GM18861 (cell line): ENCODE data around the gene IL10RB.
"Not testable (repeated sequence)": the region's sequence is repeated elsewhere in the genome, so short reads cannot be mapped to it uniquely, and the experiment has no call there.

Experiments
- ATAC-seq: cut with Tn5 transposase; IDR thresholded peaks from one replicate; pipeline ENCODE4 v1.9.1; 2021; ENCODE audit not compliant: unreplicated experiment

The IL10RB gene

DNA sequence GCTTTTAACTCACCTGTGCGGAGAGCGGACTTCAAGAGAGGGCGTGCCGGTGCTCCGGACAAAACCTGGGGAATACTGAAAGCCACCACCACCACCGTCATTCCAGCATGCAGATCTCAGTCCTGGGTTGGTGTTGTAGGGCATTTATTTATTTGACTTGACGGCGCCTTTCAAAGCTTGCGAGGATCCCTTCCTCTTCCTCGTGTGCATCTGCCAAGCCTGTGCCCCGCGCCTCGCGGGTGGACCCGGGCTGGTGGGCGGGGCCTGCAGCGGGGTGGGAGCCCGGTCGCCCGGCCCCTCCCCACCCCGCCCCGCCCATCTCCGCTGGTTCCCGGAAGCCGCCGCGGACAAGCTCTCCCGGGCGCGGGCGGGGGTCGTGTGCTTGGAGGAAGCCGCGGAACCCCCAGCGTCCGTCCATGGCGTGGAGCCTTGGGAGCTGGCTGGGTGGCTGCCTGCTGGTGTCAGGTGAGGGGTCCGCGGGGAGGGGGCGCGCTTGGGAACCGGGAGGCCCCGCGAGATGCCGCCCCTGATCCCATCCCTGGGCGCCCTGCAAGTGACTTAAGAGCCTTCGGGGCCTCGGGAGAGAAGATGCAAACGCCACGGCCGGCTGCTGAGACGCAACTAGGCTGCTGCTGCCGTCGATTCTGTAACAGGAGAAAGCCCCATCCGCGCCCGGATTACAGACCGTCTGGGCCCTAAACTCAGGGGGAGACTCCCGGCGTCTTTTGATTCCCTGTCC, at the start of gene IL10RB:
IL10RB (plus strand) TSS at position 318 of the 739 bp plus-strand sequence; CDS start at position 417, 99 bp downstream.
- ATAC-seq = no peak

DNA sequence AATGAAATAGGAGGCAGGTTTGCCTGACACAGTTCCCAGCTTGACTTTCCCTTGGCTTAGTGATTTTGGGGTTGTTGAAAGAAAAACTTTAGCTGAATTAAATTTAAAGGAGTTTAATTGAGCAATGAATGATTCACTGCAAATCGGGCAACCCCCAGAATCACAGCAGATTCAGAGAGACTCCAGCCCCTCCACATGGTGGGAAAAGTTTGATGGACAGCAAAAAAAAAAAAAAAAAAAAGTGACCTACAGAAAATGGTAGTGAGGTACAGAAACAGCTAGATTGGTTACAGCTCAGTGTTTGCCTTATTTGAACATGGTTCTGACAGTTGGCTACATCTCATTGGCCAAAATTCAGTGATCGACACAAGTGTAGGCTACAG, 49.0 kb upstream of the IL10RB start:
- ATAC-seq = no peak

DNA sequence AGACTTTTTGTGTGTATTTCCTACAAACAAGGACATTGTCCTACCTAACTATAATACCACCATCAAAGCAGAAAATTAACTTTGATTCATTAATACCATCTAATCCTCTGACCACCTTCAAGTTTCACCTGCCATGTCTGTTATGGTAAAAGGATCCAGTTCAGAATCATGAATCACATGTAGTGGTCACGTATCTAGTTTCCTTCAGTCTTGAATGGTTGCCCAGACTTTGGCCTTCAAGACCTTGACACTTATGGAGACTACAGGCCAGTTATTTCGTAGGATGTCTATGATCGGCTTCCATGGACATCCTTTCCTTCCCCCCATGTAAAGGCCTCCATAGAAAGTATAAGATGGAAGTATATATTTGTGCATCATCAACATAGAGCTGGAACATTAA, 46.9 kb upstream of the IL10RB start:
- ATAC-seq = no peak

DNA sequence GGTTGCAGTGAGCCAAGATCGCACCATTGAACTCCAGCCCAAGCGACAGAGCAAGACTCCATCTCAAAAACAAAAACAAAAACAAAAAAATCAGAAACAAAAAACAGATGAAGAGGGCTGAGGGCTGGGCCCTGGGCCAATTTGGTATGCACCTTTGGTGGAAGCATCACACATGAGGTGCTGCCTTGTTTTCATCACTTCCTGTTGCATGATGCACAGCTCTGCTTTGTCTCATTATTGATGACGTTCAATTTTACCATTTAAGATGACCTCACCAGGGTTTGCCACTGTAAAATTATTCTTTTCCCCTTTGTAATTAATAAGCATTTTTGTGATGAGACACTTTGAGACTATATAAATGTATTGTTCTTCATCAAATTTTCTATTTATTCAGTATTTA, 46.2 kb upstream of the IL10RB start:
- ATAC-seq = no peak

- not testable (repeated sequence) for ATAC-seq
These were observed 40.8 kb upstream of the IL10RB start for GRCh38 chr21:33225376-33225775.

- no peak for ATAC-seq
These were observed 37.7 kb upstream of the IL10RB start for GRCh38 chr21:33228455-33228854.

GRCh38 chr21:33229099-33229783, 36.9 kb upstream of the IL10RB start:
- ATAC-seq = no peak

- ATAC-seq = peak; percentile 45
These were observed 36.2 kb upstream of the IL10RB start, which contains the start of gene IFNAR2 for GRCh38 chr21:33229784-33230544. TSS of gene IFNAR2 (plus strand) at chr21:33229938. CDS start at chr21:33241923, 11,985 bp downstream.

DNA sequence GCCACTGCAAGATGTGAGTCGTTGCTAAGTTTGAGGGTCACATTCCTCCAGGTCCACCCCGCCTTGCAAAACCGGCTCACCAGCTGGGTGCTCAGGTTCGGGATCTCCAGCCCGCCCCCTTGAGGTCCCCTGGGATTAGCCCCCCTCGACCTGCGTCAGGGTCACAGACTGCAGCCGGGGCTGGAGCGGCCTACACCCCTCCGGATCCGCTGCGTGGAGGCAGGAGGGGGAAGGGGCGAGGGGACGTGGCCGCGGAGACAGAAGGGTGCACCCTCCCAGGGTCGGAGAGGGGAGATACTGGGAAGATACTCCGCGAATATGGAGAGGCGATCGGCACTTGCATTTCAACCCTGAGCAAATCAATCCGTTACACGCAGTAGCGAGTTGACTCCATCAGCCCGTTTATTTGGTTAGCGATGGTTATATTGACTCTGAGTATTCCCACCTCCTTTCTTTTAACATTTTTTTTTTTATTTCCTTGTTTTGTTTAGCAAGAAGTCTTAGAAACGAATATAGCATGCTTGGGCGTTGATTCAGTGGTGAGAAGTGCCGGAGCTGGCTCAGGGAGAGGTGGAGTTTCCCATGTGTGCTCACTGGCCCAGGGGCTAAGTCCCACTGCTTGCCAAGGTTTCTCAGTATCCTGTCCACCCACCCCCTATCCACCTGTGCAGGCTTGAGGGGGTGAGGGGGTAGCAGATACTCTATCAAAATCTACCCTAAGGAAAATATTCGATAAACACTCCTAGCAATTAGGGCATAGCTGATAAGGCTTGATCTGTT, 35.4 kb upstream of the IL10RB start:
- ATAC-seq = no peak

DNA sequence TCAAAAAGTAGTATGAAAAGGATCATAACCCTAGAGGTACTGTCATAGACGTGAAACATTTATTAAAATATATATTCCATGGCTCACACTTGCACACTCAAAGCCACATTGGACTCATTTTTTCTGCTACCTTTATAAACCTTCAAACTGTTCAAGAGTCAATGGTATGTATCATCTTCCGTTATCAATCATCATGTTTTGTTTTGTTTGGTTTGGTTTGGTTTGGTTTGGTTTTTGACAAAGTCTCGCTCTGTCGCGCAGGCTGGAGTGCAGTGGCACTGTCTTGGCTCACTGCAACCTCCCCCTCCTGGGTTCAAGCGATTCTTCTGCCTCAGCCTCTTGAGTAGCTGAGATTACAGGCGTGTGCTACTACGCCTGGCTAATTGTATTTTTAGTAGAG, 34.6 kb upstream of the IL10RB start:
- ATAC-seq = no peak

- ATAC-seq = no peak
These were observed 33.7 kb upstream of the IL10RB start for GRCh38 chr21:33232291-33233034.

DNA sequence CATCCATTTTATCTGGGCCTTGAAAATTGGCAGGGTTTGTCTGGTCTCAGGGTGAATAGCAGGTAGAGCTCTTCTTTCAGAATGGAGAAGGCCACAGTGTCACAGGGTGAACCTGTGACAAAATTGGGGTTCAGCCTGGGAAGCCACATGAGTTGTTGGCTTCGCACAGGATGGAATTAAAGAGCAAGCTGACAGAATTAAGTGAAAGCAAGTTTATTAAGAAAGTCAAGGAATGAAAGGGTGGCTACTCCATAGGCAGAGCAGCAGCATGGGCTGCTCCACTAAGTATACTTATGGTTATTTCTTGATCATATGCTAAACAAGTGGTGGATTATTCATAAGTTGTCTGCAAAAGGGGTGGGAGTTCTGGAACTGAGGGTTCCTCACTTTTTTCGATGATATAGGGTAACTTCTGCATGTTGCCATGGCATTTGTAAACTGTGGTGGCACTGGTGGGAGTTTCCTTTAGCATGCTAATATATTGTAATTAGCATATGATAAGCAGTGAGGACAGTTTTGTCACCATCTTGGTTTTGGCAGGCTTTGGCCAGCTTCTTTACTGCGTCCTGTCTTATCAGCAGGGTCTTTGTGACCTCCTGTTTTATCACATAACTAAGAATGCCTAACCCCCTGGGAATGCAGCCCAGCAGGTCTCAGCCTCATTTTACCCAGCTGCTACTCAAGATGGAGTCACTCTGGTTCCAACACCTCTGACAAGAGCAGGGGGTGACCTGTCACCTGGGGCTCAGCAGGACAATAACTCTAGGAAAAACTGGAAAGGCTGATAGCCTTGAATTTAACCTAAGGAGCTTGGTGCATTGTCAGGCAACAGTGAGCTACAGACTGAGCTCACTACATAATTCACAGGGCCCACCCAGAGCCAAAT, 31.3 kb upstream of the IL10RB start:
- no peak for ATAC-seq

DNA sequence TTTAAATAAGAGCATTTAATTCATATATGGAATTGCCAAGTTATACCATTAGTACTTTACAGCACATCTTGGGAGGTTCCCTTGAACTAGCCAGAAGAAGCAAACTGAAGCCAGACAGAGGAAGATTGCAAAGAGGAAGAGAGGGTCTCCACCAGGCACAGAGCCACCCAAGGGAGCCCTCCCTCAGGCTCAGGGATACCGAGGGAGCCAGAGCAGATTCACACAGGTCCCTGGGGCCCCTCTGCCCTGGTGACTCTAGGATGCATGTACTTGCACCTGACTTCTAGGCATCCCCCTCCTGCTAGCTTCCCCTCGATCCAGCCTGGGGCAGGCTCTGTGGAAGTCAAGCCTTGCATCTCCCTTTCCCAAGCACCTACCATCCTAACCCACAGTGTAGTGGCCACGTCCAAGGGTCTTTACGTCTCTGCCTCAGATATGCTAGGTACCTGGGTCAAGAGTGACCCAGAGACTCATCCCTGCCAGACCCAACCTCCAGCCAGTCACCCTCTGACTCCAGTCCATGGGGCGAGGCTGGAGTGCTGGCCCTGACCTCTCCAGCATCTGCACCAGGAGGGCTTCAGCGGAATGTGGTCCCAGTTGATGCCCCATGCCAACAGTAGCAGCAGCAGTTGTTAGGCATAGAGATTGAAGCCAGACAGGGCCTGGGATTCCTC, 30.0 kb upstream of the IL10RB start:
- ATAC-seq = no peak

- no peak for ATAC-seq
These were observed 29.4 kb upstream of the IL10RB start for GRCh38 chr21:33236766-33237165.

- ATAC-seq = no peak
These were observed 28.7 kb upstream of the IL10RB start for GRCh38 chr21:33237486-33237885.

DNA sequence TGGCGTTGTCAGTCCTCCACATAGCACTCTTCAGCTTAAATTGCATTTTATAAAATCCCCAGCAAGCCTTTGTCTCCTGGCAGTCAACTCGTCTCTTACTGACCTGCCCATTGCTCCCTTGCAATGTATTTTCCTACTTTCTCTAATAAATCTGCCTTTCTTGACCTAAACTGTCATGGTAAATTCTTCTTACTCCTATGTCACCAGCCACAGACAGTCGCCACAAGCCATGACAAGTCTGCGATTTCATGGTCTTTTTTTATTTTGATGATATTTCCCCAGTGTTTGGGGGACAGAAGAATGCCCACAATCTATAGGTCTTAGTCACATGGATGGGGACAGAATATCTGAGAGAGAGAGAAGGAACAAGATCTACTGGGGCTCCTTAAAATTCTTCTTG, 28.0 kb upstream of the IL10RB start:
- ATAC-seq = peak; percentile 13

DNA sequence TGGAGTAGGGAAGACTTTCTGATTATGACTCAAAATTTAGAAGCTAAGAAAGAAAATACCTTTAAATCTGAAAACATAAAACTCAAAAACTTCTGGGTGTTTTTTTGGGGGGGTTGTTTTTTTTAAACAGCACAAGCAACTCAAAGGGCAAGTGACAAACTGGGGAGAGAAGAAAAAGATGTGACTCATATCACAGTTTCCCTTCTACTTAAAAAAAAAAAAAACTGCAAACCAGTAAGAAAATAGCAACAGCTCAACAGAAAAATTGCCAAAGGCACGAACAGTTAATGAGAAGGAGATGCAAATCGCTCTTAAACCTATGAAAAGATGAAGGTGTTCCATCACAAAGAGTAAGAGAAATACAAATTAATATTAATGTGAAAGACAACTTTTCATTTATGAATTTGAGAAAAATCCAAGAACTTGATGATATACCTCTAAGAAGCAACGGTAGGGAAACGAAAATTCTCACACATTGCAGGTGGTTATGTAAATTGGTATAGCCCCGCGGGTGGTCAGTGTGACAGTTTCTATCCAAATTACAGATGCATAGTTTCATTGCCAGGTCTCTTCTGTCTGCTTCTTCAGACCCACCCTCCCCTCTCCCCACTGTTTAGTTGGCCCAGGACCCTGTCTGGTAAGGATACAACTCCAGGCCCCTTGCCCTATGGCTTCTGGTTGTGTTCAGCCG, 27.5 kb upstream of the IL10RB start:
- peak; percentile 72 for ATAC-seq

GRCh38 chr21:33239559-33240127, 26.5 kb upstream of the IL10RB start:
- not testable (repeated sequence) for ATAC-seq
